Stromal cell of bone marrow (primary cell): ENCODE results near the gene PPP2R3B.

ENCODE experiments used
- DNase-seq: peaks from one replicate; pipeline ENCODE4 v3.0.0-alpha.2; 2012; ENCODE audit warnings: low read depth

The PPP2R3B gene

GRCh38 chrX:370963-371745 is 15.6 kb downstream of the PPP2R3B start:
- DNase-seq = no peak

GRCh38 chrX:370244-370962 is 16.3 kb downstream of the PPP2R3B start:
- no peak for DNase-seq

GRCh38 chrX:369563-370101 is 17.1 kb downstream of the PPP2R3B start:
- DNase-seq = no peak

- DNase-seq = no peak
These were observed 17.7 kb downstream of the PPP2R3B start for GRCh38 chrX:368811-369562.

DNA sequence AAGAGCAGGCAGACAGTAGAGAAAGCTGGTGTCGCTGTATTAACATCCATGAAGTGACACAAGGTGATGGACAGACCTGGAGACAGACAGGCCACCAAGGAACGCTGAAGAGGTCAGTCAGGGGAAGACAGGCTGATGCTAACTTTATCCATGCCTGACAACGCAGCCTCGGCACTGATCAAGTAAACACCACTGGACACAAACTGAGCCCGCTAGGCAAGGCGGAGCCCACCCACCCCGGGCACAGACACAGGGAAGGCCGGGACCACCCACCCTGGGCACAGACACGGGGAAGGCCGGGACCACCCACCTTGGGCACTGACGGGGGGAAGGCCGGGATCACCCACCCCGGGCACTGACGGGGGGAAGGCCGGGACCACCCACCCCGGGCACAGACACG is 18.8 kb downstream of the PPP2R3B start:
- no peak for DNase-seq

DNA sequence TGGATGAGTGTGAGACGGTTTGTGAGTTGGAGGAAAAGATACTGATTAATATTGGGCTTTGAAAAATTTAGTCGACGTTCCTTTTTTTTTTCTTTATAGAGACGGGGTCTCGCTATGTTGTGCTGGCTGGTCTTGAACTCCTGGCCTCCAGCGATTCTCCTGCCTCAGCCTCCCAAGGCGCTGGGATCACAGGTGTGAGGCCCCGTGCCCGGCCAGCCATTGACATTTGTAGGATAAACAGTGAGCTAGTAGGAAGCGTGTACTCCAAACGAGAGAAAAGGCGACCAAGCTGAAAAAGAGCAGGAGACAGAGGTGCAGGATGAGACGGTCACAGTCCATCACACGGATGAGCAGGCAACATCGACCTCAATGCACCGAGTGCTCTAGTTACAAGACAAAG is 19.4 kb downstream of the PPP2R3B start:
- DNase-seq = no peak

GRCh38 chrX:363621-364375 is 22.9 kb downstream of the PPP2R3B start:
- DNase-seq = no peak

DNA sequence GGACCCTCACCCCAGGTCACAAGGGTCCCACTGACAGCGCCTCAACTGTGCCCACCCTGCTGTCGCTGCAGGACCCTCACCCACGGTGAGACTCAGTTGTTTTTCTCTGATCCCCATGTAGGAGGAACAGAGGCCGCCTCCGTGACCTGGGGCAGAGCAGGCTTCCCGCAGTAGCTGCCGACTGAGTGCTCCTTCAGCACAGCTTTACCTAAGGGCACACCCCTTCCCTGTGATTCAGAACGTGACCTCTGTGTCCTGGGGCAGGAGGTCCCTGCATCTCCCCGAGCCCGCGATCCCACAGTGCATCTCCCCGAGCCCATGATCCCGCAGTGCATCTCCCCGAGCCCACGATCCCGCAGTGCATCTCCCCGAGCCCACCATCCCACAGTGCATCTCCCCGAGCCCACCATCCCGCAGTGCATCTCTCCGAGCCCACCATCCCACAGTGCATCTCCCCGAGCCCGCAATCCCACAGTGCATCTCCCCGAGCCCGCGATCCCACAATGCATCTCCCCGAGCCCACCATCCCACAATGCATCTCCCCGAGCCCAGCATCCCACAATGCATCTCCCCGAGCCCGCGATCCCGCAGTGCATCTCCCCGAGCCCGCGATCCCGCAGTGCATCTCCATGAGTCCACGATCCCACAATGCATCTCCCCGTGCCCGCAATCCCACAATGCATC is 23.6 kb downstream of the PPP2R3B start:
- DNase-seq = no peak

DNA sequence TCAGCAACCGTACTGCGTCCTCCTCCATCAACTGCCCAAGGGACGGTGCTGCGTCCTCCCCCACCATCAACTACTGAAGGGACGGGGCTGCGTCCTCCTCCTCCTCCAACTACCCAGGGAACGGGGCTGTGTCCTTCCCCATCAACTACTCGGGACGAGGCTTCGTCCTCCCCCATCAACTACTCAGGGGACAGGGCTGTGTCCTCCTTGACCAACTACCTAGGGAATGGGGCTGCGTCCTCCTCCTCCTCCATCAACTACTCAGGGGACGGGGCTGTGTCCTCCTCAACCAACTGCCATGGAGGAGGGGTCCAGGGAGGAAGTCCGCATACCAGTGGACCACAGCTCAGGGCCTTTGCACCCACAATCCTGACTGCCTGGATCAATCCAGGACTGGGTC is 24.4 kb downstream of the PPP2R3B start:
- no peak for DNase-seq

GRCh38 chrX:361231-362145 is 25.2 kb downstream of the PPP2R3B start:
- no peak for DNase-seq

DNA sequence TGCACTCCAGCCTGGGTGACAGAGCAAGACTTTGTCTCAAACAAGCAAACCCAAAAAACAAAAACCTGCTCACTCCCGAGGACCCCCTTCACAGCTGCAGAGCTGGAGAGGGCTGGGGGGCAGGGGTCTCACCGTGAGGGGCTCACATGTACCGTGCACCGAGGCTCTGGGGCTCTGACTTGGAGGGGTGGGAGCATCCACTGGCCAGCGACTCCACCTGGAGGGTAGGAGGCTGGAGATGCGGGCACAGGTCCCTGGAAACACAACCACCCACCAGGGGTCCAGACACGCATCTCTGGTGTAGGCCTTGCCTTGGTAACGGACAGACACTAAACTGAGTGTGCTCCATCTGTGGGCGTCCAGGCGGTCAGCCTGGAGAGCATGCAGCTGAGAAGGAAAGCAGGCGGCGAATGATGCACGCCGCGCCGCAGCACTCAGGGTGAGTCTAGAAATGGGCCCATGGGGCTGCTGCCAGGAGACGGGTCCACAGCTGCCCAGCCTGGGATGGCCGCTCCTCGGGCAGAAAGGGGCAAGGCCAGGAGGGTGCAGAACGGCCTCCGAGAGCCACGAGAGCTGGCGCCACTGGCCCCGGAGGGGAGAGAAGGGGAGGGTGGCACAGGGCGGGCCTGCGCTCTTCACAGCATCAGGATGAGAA is 26.1 kb downstream of the PPP2R3B start:
- no peak for DNase-seq

GRCh38 chrX:358651-359143 is 28.0 kb downstream of the PPP2R3B start:
- no peak for DNase-seq

GRCh38 chrX:357693-358471 is 28.8 kb downstream of the PPP2R3B start:
- DNase-seq = no peak

DNA sequence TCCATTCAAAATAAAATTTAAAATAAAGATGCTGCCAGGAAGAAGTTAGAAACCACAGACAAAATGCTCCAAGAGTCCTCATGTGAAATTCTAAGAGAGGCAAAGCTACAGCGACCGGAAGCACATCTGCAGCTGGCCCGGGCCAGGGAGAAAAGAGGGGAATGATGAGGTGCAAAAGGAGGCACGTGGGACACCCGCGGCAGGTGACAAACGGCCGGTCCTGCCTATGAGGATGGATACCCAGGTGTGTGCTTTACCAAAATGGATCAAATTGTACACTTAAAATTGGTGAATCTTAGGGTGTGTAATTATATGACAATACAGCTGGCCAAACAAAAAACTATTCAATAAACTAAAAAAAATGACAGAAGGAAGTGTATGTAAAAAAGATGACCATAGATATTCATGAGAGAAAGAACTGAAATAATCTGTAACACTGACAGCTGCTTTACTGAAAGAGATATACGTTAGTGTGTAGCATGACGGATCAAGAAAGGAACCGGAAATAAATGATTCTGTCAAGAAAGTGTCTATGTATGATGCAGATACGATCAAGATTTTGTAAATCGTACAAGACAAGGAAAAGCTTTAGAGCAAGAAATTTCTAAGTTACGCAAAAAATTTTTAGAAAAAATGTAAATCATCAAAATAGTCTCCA is 29.5 kb downstream of the PPP2R3B start:
- no peak for DNase-seq

GRCh38 chrX:356385-357034 is 30.2 kb downstream of the PPP2R3B start:
- no peak for DNase-seq

DNA sequence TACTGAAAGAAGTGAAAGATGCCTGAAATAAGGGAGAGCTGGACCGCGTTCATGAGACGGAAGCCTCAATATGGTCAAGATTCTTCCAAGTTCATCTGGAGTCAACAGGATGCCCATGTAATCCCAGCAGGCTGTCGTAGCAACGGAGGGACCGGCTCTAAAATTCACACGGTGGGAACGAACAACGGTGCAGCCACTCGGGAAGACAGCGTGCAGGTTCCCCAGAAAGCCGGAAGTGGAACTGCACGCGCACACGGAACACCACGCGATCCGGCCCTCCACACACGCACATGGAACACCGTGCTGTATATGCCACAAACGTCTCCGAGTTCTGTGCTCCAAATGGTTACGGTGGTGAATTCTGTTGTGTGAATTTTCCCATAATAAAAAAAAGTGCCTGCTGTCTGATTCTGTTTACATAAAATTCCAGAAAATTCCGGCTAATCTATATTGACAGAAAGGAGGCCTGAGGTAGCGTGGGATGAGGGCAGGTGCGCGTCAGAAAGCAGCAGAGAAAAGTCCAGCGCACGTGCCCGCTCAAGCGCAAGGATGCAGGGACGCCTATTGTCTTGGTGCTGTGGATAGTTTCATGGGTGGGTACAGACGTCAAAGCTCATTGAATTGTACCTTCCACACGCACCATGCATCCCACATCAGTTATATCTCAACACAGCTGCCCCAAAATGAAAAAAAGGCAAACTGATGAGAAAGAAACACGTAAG is 31.2 kb downstream of the PPP2R3B start:
- DNase-seq = no peak
